Measurements from ENCODE around the gene UBXN6.

- TF ChIP-seq POLR2AphosphoS5 (IDR thresholded peaks at IDR 0.05; ENCODE audit: low read depth): no peak
- TF ChIP-seq, protein P1, sequence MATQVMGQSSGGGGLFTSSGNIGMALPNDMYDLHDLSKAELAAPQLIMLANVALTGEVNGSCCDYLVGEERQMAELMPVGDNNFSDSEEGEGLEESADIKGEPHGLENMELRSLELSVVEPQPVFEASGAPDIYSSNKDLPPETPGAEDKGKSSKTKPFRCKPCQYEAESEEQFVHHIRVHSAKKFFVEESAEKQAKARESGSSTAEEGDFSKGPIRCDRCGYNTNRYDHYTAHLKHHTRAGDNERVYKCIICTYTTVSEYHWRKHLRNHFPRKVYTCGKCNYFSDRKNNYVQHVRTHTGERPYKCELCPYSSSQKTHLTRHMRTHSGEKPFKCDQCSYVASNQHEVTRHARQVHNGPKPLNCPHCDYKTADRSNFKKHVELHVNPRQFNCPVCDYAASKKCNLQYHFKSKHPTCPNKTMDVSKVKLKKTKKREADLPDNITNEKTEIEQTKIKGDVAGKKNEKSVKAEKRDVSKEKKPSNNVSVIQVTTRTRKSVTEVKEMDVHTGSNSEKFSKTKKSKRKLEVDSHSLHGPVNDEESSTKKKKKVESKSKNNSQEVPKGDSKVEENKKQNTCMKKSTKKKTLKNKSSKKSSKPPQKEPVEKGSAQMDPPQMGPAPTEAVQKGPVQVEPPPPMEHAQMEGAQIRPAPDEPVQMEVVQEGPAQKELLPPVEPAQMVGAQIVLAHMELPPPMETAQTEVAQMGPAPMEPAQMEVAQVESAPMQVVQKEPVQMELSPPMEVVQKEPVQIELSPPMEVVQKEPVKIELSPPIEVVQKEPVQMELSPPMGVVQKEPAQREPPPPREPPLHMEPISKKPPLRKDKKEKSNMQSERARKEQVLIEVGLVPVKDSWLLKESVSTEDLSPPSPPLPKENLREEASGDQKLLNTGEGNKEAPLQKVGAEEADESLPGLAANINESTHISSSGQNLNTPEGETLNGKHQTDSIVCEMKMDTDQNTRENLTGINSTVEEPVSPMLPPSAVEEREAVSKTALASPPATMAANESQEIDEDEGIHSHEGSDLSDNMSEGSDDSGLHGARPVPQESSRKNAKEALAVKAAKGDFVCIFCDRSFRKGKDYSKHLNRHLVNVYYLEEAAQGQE (IDR thresholded peaks at IDR 0.05; ENCODE audit: insufficient replicate concordance, low read depth): no peak
- TF ChIP-seq, protein P2, sequence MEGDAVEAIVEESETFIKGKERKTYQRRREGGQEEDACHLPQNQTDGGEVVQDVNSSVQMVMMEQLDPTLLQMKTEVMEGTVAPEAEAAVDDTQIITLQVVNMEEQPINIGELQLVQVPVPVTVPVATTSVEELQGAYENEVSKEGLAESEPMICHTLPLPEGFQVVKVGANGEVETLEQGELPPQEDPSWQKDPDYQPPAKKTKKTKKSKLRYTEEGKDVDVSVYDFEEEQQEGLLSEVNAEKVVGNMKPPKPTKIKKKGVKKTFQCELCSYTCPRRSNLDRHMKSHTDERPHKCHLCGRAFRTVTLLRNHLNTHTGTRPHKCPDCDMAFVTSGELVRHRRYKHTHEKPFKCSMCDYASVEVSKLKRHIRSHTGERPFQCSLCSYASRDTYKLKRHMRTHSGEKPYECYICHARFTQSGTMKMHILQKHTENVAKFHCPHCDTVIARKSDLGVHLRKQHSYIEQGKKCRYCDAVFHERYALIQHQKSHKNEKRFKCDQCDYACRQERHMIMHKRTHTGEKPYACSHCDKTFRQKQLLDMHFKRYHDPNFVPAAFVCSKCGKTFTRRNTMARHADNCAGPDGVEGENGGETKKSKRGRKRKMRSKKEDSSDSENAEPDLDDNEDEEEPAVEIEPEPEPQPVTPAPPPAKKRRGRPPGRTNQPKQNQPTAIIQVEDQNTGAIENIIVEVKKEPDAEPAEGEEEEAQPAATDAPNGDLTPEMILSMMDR (IDR thresholded peaks at IDR 0.05; ENCODE audit: insufficient read depth, low read length): no peak
Observed at GRCh38 chr19:4456843-4457653, 546 bp downstream of the UBXN6 start.
